Heart left ventricle (tissue), 16 donors: ENCODE results near the gene EFCAB10. TPM values are rescaled to one million over a fixed set of nuclear protein-coding genes. Genes with fewer than 3 reads are reported as not detected.

ENCODE experiments used
- ATAC-seq, 4 donors: fragments of 200-7000 bp; cut with Tn5 transposase; one replicate each; pipeline ENCODE4 v1.9.1; 2020 to 2022; ENCODE audit warnings: moderate library complexity in 4 of 4, mild to moderate bottlenecking in 3 of 4, moderate number of reproducible peaks in 1 of 4
- DNase-seq, 5 donors: peaks; one replicate each; pipeline ENCODE4 v3.0.0-alpha.2; 2020
- H3K27ac ChIP-seq, 12 donors: fragments of 200-600 bp; sonication (generic) in 4 of 12; one replicate each; pipeline versions ENCODE4 v1.5.0 to v1.8.0; 2016 to 2022; ENCODE audit warnings: mild to moderate bottlenecking in 2 of 12
- H3K27me3 ChIP-seq, 9 donors: fragments of 200-600 bp; sonication (generic) in 2 of 9; one replicate each; pipeline versions ENCODE4 v1.5.1 to v1.8.0; 2016 to 2022; ENCODE audit warnings: mild to moderate bottlenecking in 3 of 9
- H3K36me3 ChIP-seq, 9 donors: fragments of 200-600 bp; sonication (generic) in 2 of 9; one replicate each; pipeline versions ENCODE4 v1.5.0 to v1.8.0; 2018 to 2022; ENCODE audit warnings: mild to moderate bottlenecking in 2 of 9
- H3K4me1 ChIP-seq, 12 donors: fragments of 200-600 bp; sonication (generic) in 4 of 12; one replicate each; pipeline versions ENCODE4 v1.5.0 to v1.8.0; 2016 to 2022; ENCODE audit warnings: mild to moderate bottlenecking in 3 of 12
- H3K4me3 ChIP-seq, 12 donors: fragments of 200-600 bp; sonication (generic) in 4 of 12; one replicate each; pipeline versions ENCODE4 v1.5.0 to v1.8.0; 2017 to 2022; ENCODE audit warnings: mild to moderate bottlenecking in 9 of 12, moderate library complexity in 4 of 12
- H3K9me3 ChIP-seq, 12 donors: fragments of 200-600 bp; sonication (generic) in 4 of 12; one replicate each; pipeline versions ENCODE4 v1.5.0 to v1.8.0; 2016 to 2022; ENCODE audit warnings: mild to moderate bottlenecking in 1 of 12
- CTCF ChIP-seq, 12 donors: fragments of 200-600 bp; sonication (generic) in 4 of 12; IDR thresholded peaks; one replicate each; pipeline versions ENCODE4 v1.5.0 to v1.8.0; 2018 to 2022; ENCODE audit warnings: antibody characterized with exemption in 12 of 12, mild to moderate bottlenecking in 5 of 12
- POLR2A ChIP-seq, 2 donors: fragments of 450-650 bp; IDR thresholded peaks; one replicate each; pipeline ENCODE4 v1.6.1; 2017; ENCODE audit warnings: antibody characterized with exemption in 2 of 2, mild to moderate bottlenecking in 2 of 2, moderate library complexity in 2 of 2
- WGBS, 4 donors: extraction: QIAGEN DNeasy Blood & Tissue Kit in 2 of 4; methylation state at CpG; one replicate each; pipeline versions ENCODE4 v1.1.5 to v1.1.7; 2013 to 2018; 5-methylcytosine and 5-hydroxymethylcytosine counted together
- intact Hi-C, 10 donors: fragments of 100-400 bp; cut with DNase I; formaldehyde crosslinking; loops; one replicate each; pipeline versions ENCODE4 v1.11.1 to v1.14.2; 2022
- polyA plus RNA-seq, 2 donors: library from polyadenylated mRNA; stranded (reverse); fragments of 200-250 nt; gene quantifications; one replicate each; pipeline ENCODE4 v1.2.3, GENCODE V29; 2013
- total RNA-seq, 9 donors: library from RNA; depleted of rRNA in 2 of 9; stranded (reverse); fragments of >200 nt in 2 of 9; fragmentation: NEBNext Ultra II Directional in 3 of 9; extraction: Animal tissue kit (Norgen Biotek cat#: 25700) in 3 of 9; gene quantifications; one replicate each; pipeline versions ENCODE4 v1.1.0 to v1.2.4, GENCODE V29; 2016 to 2023
- donor health status: ischemic (EF 13 %, LVEDD 7.1; RV severe dilation, severe dysfunction).
- donor health status: healthy with polysubstance abuse.
- donor health status: DM: no; HTN: yes; CAD: no.
- donor health status: DM: no; HTN: no; CAD: no.
- donor health status: ischemic (EF 25% LVEDD 6.9; RV normal size, moderate dysfunction).
- donor health status: ischemic (EF 25% LVEDD 5.7; RV mildly dilated, moderate dysfunction).
- donor health status: healthy.
- donor health status: DM: yes; HTN: yes; CAD: no.
- donor health status: ischemic (EF 35%, LVEDD 5.7; RV mildly dilated, moderate dysfunction).
- donor health status: nonischemic (EF 11% LVEDD 7.7; RV severe dilation, severe dysfunction).
- donor health status: DM: yes; HTN: yes; CAD: no.
- donor health status: PGD.
- donor health status: ischemic (EF 29% LVEDD 5.4; RV normal size, mild dysfunction).
- donor health status: nonischemic (EF 23%, LVEDD 6.1; RV moderate dilation, normal function).

The EFCAB10 gene
- total and polyA plus RNA-seq, 11 donors = not detected

GRCh38 chr7:105596866-105597265 lies 15.6 kb upstream of the EFCAB10 start:
- WGBS, 4 donors = 55 to 76% (median 67%) methylated on average over 4 of the region's 4 CpGs
- no peaks in the 10 kb centered on the region for H3K9me3 ChIP-seq
- no peak overlapping the region for H3K4me3 ChIP-seq
- no peaks in the 10 kb centered on the region for H3K36me3 ChIP-seq
- H3K27me3 ChIP-seq = no peaks in the 10 kb centered on the region
- TF ChIP-seq CTCF (IDR thresholded peaks at IDR 0.05) (no peak), POLR2A (IDR thresholded peaks at IDR 0.05) (no peak)
- no peak for DNase-seq
- ATAC-seq = no peak
- no peak overlapping the region for H3K27ac ChIP-seq
- H3K4me1 ChIP-seq = no peaks in the 10 kb centered on the region
- intact Hi-C loops = no loop called here

GRCh38 chr7:105594034-105594433 lies 12.7 kb upstream of the EFCAB10 start:
- no peaks in the 10 kb centered on the region for H3K27me3 ChIP-seq
- whole genome bisulfite sequencing, 4 donors = 41 to 58% (median 47%) methylated on average over 3 of the region's 3 CpGs
- DNase-seq (no peak), ATAC-seq (peak in 1 of 4 donors; percentile 53)
- no peaks in the 10 kb centered on the region for H3K36me3 ChIP-seq
- no peak overlapping the region for H3K27ac ChIP-seq
- intact Hi-C loops = no loop called here
- TF ChIP-seq POLR2A (IDR thresholded peaks at IDR 0.05) (no peak), CTCF (IDR thresholded peaks at IDR 0.05) (no peak)
- no peaks in the 10 kb centered on the region for H3K9me3 ChIP-seq
- H3K4me3 ChIP-seq = no peak overlapping the region
- peaks cover 0 to 6% (median 0%) of the 10 kb centered on the region in 12 donors for H3K4me1 ChIP-seq

- ATAC-seq (no peak), DNase-seq (no peak)
- intact Hi-C loops = no loop called here
- TF ChIP-seq POLR2A (IDR thresholded peaks at IDR 0.05) = no peak
- no peak for TF ChIP-seq CTCF (IDR thresholded peaks at IDR 0.05)
- Histone ChIP-seq H3K4me1 (peaks cover 0 to 11% (median 0%) of the 10 kb centered on the region in 12 donors), H3K27ac (no peak overlapping the region), H3K9me3 (no peaks in the 10 kb centered on the region), H3K27me3 (no peaks in the 10 kb centered on the region), H3K36me3 (no peaks in the 10 kb centered on the region), H3K4me3 (no peak overlapping the region)
- 60 to 67% (median 64%) methylated on average over 2 of the region's 2 CpGs for WGBS, 4 donors
These were observed 10.2 kb upstream of the EFCAB10 start for GRCh38 chr7:105591522-105591921.

- Histone ChIP-seq H3K4me3 (no peak overlapping the region), H3K4me1 (peaks cover 0 to 11% (median 0%) of the 10 kb centered on the region in 12 donors), H3K36me3 (no peaks in the 10 kb centered on the region), H3K27ac (no peak overlapping the region), H3K9me3 (no peaks in the 10 kb centered on the region), H3K27me3 (no peaks in the 10 kb centered on the region)
- DNase-seq = no peak
- no peak for ATAC-seq
- TF ChIP-seq POLR2A (IDR thresholded peaks at IDR 0.05) = no peak
- no peak for TF ChIP-seq CTCF (IDR thresholded peaks at IDR 0.05)
- intact Hi-C loops = no loop called here
- 89 to 93% (median 92%) methylated on average over 5 of the region's 5 CpGs for WGBS, 4 donors
These were observed 9.5 kb upstream of the EFCAB10 start for GRCh38 chr7:105590793-105591192.
